ENCODE results near the gene ZNF804A.

Gene ZNF804A

GRCh38 chr2:184589261-184589660 is 9.1 kb upstream of the ZNF804A start:
- H3K4me1 Mint-ChIP-seq: no peaks in the 10 kb centered on the region
- no peak for DNase-seq
- H3K4me3 Mint-ChIP-seq: no peak overlapping the region
- no peak overlapping the region for H3K27ac Mint-ChIP-seq
- ATAC-seq: no peak
- no peaks in the 10 kb centered on the region for H3K27me3 Mint-ChIP-seq
- no peaks in the 10 kb centered on the region for H3K36me3 Mint-ChIP-seq (ENCODE audit: low read depth)
- H3K9me3 Mint-ChIP-seq: peaks cover 3% of the 10 kb centered on the region

GRCh38 chr2:184596819-184597411 is 1.4 kb upstream of the ZNF804A start:
- Mint-ChIP-seq H3K9me3 (no peaks in the 10 kb centered on the region), H3K4me1 (peaks cover 15% of the 10 kb centered on the region), H3K4me3 (peak overlapping the region; percentile 54), H3K36me3 (ENCODE audit: low read depth) (no peaks in the 10 kb centered on the region), H3K27me3 (peaks cover 48% of the 10 kb centered on the region), H3K27ac (no peak overlapping the region)
- ATAC-seq (no peak), DNase-seq (no peak)

- ATAC-seq (no peak), DNase-seq (peak; percentile 2)
- Mint-ChIP-seq H3K36me3 (ENCODE audit: low read depth) (no peaks in the 10 kb centered on the region), H3K4me3 (peak overlapping the region; percentile 54), H3K27ac (no peak overlapping the region), H3K9me3 (no peaks in the 10 kb centered on the region), H3K27me3 (peaks cover 48% of the 10 kb centered on the region), H3K4me1 (peaks cover 15% of the 10 kb centered on the region)
Observed at GRCh38 chr2:184597571-184597991, 748 bp upstream of the ZNF804A start.

GRCh38 chr2:184598002-184598315 is 370 bp upstream of the ZNF804A start:
- no peaks in the 10 kb centered on the region for H3K9me3 Mint-ChIP-seq
- no peak overlapping the region for H3K27ac Mint-ChIP-seq
- H3K27me3 Mint-ChIP-seq: peaks cover 48% of the 10 kb centered on the region
- no peak for DNase-seq
- H3K36me3 Mint-ChIP-seq (ENCODE audit: low read depth): no peaks in the 10 kb centered on the region
- H3K4me3 Mint-ChIP-seq: peak overlapping the region; percentile 54
- peak; percentile 31 for ATAC-seq
- peaks cover 15% of the 10 kb centered on the region for H3K4me1 Mint-ChIP-seq

- DNase-seq (no peak), ATAC-seq (no peak)
- H3K4me3 Mint-ChIP-seq: peak overlapping the region; percentile 69
- H3K27me3 Mint-ChIP-seq: peaks cover 48% of the 10 kb centered on the region
- no peaks in the 10 kb centered on the region for H3K36me3 Mint-ChIP-seq (ENCODE audit: low read depth)
- H3K9me3 Mint-ChIP-seq: no peaks in the 10 kb centered on the region
- no peak overlapping the region for H3K27ac Mint-ChIP-seq
- peaks cover 15% of the 10 kb centered on the region for H3K4me1 Mint-ChIP-seq
Observed at GRCh38 chr2:184599054-184599871, 934 bp downstream of the ZNF804A start.

- Mint-ChIP-seq H3K9me3 (no peaks in the 10 kb centered on the region), H3K4me3 (no peak overlapping the region), H3K36me3 (ENCODE audit: low read depth) (no peaks in the 10 kb centered on the region), H3K27ac (no peak overlapping the region), H3K4me1 (peaks cover 15% of the 10 kb centered on the region), H3K27me3 (peaks cover 45% of the 10 kb centered on the region)
- DNase-seq: no peak
- ATAC-seq: no peak
Observed at GRCh38 chr2:184599872-184600222, 1.5 kb downstream of the ZNF804A start.

GRCh38 chr2:184602734-184603133 is 4.4 kb downstream of the ZNF804A start:
- H3K36me3 Mint-ChIP-seq (ENCODE audit: low read depth): no peaks in the 10 kb centered on the region
- H3K4me3 Mint-ChIP-seq: no peak overlapping the region
- DNase-seq: no peak
- no peaks in the 10 kb centered on the region for H3K9me3 Mint-ChIP-seq
- H3K27me3 Mint-ChIP-seq: peaks cover 22% of the 10 kb centered on the region
- no peak overlapping the region for H3K27ac Mint-ChIP-seq
- H3K4me1 Mint-ChIP-seq: peaks cover 8% of the 10 kb centered on the region
- ATAC-seq: no peak

- DNase-seq (no peak), ATAC-seq (no peak)
- Mint-ChIP-seq H3K4me3 (no peak overlapping the region), H3K36me3 (ENCODE audit: low read depth) (no peaks in the 10 kb centered on the region), H3K27me3 (no peaks in the 10 kb centered on the region), H3K4me1 (no peaks in the 10 kb centered on the region), H3K27ac (no peak overlapping the region), H3K9me3 (no peaks in the 10 kb centered on the region)
Observed at GRCh38 chr2:184610891-184611290, 12.6 kb downstream of the ZNF804A start.

- ATAC-seq (no peak), DNase-seq (no peak)
- Mint-ChIP-seq H3K4me1 (no peaks in the 10 kb centered on the region), H3K27ac (no peak overlapping the region), H3K9me3 (no peaks in the 10 kb centered on the region), H3K27me3 (no peaks in the 10 kb centered on the region), H3K36me3 (ENCODE audit: low read depth) (no peaks in the 10 kb centered on the region), H3K4me3 (no peak overlapping the region)
Observed at GRCh38 chr2:184611361-184612085, 13.2 kb downstream of the ZNF804A start.

GRCh38 chr2:184620367-184620766 is 22.0 kb downstream of the ZNF804A start:
- Mint-ChIP-seq H3K36me3 (ENCODE audit: low read depth) (no peaks in the 10 kb centered on the region), H3K4me3 (no peak overlapping the region), H3K27ac (no peak overlapping the region), H3K4me1 (no peaks in the 10 kb centered on the region), H3K27me3 (no peaks in the 10 kb centered on the region), H3K9me3 (no peaks in the 10 kb centered on the region)
- ATAC-seq (no peak), DNase-seq (no peak)

- DNase-seq: no peak
- ATAC-seq: no peak
- no peak overlapping the region for H3K27ac Mint-ChIP-seq
- H3K9me3 Mint-ChIP-seq: no peaks in the 10 kb centered on the region
- no peak overlapping the region for H3K4me3 Mint-ChIP-seq
- no peaks in the 10 kb centered on the region for H3K4me1 Mint-ChIP-seq
- no peaks in the 10 kb centered on the region for H3K36me3 Mint-ChIP-seq (ENCODE audit: low read depth)
- no peaks in the 10 kb centered on the region for H3K27me3 Mint-ChIP-seq
Observed at GRCh38 chr2:184624311-184624710, 26.0 kb downstream of the ZNF804A start.

- Mint-ChIP-seq H3K27ac (no peak overlapping the region), H3K4me1 (no peaks in the 10 kb centered on the region), H3K9me3 (no peaks in the 10 kb centered on the region), H3K4me3 (no peak overlapping the region), H3K27me3 (no peaks in the 10 kb centered on the region), H3K36me3 (ENCODE audit: low read depth) (no peaks in the 10 kb centered on the region)
- DNase-seq: no peak
- no peak for ATAC-seq
Observed at GRCh38 chr2:184628051-184628450, 29.7 kb downstream of the ZNF804A start.

GRCh38 chr2:184633726-184634125 is 35.4 kb downstream of the ZNF804A start:
- Mint-ChIP-seq H3K27ac (no peak overlapping the region), H3K9me3 (no peaks in the 10 kb centered on the region), H3K4me1 (no peaks in the 10 kb centered on the region), H3K36me3 (ENCODE audit: low read depth) (no peaks in the 10 kb centered on the region), H3K27me3 (no peaks in the 10 kb centered on the region), H3K4me3 (no peak overlapping the region)
- no peak for DNase-seq
- ATAC-seq: no peak

- Mint-ChIP-seq H3K36me3 (ENCODE audit: low read depth) (no peaks in the 10 kb centered on the region), H3K9me3 (no peaks in the 10 kb centered on the region), H3K4me3 (no peak overlapping the region), H3K27me3 (peaks cover 2% of the 10 kb centered on the region), H3K4me1 (no peaks in the 10 kb centered on the region), H3K27ac (no peak overlapping the region)
- ATAC-seq: no peak
- no peak for DNase-seq
Observed at GRCh38 chr2:184637781-184638180, 39.5 kb downstream of the ZNF804A start.

GRCh38 chr2:184644685-184645084 is 46.4 kb downstream of the ZNF804A start:
- H3K9me3 Mint-ChIP-seq: peaks cover 6% of the 10 kb centered on the region
- DNase-seq: no peak

More at GRCh38 chr2:184644685-184645084, 46.4 kb downstream of the ZNF804A start:
- Mint-ChIP-seq H3K4me3 (no peak overlapping the region), H3K36me3 (ENCODE audit: low read depth) (no peaks in the 10 kb centered on the region), H3K27ac (no peak overlapping the region), H3K4me1 (no peaks in the 10 kb centered on the region), H3K27me3 (peaks cover 2% of the 10 kb centered on the region)
- no peak for ATAC-seq

Data from activated naive CD8-positive, alpha-beta T cell treated with anti-CD3 and anti-CD28 coated beads, Interleukin-2, amount 50 U/mL, for 24 hours (primary cell).